ENCODE measurements around the gene TREML4.
A peak's percentile ranks its signal among the peaks of the same experiment; 100 is the strongest.
"Not testable (repeated sequence)": the region's sequence is repeated elsewhere in the genome, so short reads cannot be mapped to it uniquely, and the experiment has no call there.

The TREML4 gene, protein sequence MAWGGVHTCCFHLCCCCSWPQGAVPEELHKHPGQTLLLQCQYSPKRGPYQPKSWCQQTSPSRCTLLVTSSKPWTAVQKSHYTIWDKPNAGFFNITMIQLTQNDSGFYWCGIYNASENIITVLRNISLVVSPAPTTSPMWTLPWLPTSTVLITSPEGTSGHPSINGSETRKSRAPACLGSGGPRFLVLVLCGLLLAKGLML

DNA sequence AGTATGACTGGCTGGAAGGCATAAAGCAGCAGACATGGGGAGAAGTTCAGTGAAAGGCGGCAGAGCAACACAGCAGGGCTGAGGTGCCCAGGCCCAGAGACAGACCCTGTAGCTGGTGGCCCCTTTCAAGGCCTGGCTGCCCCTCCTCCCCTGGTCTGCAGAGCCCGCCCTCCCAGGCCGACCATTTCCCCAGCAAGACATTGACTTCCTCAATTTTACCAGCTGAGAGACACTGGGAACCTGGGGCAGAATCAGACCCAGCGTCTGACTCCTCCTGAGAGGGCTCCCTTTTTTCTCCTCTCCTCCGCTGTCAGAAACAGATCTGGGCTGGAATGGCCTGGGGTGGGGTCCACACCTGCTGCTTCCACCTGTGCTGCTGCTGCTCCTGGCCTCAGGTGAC is at the start of gene TREML4:
Gene TREML4 (plus strand): TSS at position 254 of the 400 bp plus-strand sequence. CDS start 79 bp downstream, at position 333.
- no peak for DNase-seq

DNA sequence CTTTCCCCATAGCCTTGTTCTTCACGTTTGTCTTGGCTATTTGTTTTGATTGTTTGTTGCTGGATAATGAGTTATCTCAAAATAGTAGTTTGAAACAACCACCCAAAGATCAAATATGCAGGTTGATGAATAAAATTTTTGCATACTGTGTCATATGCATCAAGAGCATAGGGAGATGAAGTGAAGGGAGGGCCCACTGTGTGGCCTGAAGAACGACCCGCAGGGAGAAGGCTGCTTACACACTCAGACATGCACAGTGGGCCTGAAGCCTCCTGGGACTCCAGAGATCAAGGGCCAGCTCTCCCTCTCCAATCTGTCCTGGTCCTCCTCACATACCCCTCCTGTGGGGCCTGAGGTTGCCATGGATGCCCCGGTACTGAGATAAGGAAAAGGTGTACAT is 49.0 kb upstream of the TREML4 start:
- no peak for DNase-seq

DNA sequence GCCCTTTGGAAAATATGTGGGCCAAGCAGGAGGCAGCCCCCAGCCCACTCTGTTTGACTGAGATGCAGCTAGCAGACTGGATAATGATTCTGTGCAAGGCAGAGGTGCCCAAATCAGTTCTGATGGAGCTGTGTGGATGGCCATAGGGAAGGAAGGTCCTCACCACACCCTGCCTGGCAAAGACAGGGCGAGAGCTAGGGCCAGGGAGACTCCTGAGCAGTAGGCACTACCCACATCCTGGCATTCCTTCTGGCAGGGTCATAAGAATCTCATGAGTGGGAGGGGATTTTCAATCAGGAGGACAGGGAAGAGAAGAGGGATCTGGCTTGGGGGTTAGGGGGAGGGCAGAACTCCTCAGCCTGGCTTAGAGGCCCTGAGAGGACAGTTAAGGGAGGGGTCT is 46.6 kb upstream of the TREML4 start:
- DNase-seq, result no peak

DNA sequence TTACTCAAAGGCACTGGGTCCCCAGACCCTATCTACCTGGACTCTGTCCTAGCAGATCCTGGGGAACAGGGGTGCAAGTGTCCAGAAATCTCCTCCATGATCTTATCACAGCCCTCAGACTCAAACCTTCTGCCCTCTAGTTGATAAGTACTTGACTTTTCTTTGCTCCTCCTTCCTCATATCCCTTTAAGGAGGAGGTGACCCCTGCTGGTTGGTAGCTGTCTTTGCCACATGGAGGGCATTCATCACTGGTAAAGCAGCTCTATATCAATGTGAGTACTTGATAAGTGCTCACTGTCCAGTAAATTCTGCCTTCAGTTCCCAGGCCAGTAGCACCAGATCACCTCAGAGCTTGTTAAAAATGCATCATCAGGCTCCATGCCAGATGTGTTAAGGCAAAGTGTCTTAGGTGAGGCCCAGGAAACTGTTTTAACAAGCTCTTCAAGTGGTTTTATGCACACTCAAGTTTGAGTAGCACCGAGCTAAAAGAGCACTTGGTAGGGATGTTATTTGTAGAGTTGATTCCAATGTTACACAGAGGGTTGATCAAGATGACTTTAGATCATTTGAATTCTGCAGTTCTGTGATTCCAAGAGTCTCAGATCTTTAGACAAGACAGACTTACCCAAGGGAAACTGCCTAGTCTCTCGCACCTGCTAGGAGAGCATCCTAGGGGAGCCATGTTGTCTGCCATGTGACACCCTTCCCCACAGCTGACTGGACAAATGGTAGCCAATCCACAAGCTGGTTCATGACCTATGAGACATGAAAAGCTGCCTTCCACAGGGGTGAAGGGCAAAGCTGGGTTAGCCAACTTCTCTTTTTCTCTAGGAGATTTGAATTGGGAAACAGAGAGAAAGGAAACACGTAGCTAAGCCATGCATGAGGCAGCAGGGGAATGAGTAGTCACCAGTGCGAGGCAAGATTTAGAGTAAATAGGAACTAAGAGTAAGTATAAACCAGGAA is 45.8 kb upstream of the TREML4 start:
- DNase-seq, result peak; percentile 71

DNA sequence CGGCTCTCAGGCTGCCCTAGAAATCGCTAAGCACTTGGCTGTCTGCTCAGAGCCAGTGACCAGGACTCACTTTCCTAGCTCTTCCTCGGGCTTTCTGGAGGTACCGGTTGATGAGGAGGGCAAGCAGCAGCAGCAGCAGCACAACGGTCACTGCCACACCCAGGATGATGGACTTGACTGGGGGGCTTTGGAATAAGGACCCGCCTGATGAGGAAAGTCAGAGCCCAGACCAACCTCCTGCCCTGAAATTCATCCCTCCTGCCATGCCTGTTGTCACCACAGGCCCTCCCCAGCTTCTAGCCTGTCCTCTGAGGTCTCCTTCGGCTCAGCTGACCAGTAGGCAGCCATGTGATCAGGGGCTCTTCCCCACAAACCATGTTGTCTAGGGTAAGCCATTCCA is 43.4 kb upstream of the TREML4 start:
- no peak for DNase-seq

DNA sequence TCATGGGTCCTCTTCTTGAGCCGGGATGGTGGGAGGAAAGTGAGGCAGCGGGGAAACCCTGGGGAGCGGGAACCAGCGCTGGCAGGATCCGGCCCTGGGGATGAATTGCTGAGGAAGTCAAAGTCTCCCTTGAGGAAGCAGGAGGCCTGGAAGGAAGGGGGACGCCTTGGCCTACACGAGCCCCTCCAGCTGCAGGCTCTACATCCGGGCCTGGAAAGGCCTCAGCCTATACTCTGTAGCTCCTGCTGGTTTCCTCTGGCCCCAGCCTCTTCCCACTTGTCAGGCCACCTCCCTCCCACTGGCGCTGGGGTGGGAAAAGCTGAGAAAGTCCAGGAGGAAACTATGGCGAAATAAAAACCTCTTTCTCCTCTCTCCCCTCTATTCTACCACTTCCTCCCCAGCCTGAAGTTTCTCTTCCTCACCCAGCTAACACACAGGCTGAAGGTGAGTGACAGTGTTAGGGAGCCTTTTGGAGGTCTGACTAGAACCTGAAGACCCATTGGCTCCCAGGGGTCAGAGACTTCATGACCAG is 42.1 kb upstream of the TREML4 start:
- DNase-seq, result no peak

DNA sequence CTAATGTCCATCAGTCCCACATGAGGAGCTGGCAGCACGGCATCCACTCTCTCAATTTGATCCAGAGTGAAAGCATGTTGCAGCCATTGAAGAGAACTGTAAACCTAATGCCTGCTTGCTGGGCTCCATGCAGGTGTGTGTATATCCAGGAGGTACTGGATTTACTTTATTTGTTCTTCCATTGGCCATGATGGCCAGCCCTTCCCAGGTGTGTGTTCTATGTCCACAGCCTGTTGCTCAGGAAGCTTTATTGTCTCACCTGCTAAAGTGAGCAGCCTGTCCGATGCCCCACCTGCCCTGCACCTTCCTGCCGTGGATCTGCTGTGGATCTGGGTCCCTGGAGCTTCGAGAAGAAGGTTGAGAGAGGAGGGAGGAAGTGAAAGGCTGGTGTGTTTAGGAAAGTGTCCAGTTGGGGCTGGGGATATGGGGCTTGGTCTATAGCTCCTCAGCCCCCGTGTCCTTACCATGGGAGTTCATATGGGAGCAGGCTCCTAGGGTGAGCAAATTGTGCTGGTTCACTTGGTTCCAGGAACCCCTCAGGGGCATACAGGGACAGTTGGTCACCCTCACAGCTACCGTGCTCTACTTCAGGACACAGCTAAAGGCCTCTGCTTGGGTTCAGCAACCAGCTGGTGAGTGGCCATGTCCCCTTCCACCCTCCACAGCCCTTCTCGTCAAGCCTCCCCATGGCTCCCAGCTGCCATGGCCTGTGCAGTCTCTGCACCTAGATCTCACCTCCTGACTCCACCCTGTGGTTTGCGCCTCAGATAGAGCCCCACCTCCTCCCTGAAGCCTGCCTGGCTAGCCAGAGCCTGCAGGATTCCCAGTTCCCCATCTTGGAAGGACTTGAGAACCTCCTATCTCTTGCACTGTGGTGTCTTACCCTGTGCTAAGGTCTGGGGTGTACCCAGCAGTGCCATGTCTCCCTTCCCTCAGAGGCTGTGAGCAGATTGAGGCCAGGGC is 39.9 kb upstream of the TREML4 start:
- no peak for DNase-seq

DNA sequence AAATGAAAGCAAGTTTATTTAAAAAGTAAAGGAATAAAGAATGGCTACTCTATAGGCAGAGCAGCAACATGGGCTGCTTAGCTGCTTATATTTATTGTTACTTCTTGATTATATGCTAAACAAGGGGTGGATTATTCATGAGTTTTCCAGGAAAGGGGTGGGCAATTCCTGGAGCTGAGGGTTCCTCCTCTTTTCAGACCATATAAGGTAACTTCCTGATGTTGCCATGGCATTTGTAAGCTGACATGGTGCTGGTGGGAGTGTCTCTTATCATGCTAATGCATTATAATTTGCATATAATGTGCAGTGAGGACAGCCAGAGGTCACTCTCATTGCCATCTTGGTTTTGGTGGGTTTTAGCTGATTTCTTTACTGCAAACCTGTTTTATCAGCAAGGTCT is 39.1 kb upstream of the TREML4 start:
- DNase-seq, result not testable (repeated sequence)

DNA sequence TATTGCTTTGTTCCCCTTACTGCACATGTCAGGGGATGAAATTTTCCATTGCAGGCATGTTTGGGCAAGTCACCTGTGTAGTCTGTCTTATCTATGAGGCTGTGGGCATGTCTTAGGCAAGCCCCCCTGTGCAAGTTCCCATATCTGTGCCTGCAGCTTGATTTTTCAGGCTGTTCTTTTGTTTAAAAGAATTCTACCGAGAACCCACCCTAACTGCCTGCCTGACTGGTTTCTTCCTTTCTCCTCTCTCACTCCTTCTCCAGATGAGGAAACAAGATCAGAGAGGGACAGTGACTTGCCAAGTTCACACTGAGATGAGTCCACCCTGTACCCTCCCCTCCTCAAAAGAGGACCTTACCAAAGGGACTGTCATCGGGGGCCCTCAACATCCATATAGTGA is 38.2 kb upstream of the TREML4 start:
- no peak for DNase-seq

DNA sequence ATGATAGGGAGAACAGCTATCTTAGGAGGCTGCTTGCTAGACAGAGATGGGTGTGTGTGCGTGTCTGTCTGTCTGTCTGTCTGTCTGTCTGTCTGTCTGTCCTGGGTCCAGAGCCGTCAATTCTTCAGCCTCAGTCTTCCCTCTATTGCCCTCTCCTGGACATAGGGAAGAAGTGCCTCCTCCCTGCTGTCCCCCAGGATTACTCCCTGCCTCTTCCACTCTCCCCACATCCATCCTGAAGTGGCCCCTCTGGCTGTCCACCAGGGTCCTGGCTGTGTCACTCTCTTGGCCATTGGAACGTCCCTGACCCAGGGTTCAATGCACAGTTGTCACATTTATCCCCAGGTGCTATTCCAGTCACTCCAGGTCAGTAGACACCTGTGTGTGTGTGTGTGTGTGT is 37.4 kb upstream of the TREML4 start:
- no peak for DNase-seq

DNA sequence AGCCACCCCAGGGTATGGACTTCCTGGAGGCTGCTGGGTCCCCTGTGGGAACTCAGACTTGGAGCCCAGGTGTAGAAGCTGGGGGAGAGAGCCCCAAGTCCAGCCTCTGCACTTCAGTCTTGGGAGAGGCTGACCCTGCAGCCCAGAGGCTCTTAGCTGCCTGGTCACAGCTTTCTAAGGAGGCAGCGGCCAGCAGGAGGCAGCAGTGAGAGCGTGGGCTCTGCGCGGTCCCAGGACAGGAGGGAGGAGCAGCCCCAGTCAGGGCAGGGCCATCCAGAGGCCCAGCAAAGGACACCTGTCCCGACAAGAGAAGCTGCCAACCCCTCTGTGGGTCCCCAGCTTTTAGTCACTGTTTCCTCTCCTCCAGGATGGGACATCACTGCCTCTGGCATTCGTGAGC is 36.6 kb upstream of the TREML4 start:
- peak; percentile 47 for DNase-seq

DNA sequence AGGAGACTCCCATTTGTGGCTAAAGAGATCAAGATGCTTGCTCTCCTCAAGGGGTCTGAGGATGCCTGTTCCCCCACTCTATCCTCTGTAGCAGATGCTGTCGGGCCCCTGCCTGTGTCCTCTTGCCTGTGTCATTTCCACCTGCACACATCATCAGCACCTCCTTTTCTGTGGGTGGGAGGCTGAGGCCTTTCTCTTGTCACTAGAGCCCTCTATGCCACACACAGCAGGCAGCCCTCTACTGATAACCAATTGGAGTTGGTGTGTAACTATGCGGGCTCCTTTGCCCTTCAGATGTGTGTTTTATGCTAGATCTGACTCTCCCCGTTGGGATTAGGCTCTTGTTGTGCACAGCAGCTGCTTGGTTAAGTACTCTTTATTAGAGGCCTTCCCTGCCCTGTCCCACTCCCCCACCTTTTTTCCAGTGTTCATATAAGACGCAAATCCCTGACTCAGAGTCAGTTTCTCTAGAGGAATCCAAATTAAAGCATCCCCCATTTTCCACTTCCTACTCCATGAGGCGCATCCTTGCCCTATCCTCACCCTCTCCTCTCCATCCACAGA is 34.9 kb upstream of the TREML4 start:
- no peak for DNase-seq

DNA sequence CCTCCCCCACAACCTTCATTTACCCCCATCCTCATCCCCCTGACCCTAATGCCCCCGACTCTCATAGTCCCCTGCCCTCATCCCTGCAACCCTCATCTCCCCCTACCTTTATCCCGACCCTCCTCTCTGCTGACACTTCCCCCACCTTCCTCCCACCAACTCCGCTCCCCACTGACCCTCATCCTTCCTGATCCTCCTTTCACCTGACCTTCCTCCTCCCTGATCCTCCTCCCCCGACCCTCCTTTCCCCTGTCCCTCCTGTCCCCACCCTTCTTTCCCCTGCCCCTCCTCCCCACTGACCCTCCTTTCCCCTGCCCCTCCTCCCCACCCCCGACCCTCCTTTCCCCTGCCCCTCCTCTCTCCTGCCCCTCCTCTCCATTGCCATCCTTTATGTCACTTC is 34.3 kb upstream of the TREML4 start:
- DNase-seq, result no peak

DNA sequence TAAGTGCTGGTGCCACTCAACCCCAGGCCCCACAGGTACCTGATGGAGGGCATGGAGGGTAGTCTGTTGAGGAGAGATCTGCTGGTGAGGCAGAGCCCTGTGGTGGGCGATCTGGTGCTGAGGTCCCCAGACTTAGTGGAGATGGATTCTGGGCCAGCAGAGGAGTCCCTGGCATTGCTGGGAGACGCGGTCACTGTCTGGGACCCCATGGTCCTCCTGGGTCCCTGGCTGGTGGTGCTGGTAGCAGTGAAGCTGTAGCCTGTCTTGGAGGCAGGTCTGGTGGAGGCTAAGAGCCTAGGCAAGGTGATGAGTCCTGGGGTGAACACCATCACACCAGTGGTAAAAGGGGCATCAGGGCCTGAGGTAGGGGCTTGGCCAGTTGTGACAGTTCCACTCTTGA is 33.8 kb upstream of the TREML4 start:
- DNase-seq, result no peak

DNA sequence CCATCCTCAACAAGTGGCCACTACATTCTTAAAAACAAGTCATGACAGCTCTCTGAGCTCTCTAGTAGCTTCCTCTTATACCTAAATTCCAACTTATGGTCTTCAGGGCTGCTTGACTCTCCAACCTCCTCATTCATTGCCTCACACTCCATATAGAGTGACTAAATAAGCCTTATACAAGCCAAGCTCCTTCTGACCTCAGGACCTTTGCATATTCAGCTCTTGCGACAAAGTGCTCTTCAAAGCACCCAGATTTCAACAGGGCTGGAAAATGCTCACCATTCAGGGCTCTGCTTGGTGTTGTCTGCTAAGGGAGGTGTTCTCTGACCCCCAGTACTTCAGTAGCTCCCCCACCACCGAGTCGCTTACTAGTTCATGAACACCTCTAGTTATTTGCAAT is 30.9 kb upstream of the TREML4 start:
- no peak for DNase-seq

DNA sequence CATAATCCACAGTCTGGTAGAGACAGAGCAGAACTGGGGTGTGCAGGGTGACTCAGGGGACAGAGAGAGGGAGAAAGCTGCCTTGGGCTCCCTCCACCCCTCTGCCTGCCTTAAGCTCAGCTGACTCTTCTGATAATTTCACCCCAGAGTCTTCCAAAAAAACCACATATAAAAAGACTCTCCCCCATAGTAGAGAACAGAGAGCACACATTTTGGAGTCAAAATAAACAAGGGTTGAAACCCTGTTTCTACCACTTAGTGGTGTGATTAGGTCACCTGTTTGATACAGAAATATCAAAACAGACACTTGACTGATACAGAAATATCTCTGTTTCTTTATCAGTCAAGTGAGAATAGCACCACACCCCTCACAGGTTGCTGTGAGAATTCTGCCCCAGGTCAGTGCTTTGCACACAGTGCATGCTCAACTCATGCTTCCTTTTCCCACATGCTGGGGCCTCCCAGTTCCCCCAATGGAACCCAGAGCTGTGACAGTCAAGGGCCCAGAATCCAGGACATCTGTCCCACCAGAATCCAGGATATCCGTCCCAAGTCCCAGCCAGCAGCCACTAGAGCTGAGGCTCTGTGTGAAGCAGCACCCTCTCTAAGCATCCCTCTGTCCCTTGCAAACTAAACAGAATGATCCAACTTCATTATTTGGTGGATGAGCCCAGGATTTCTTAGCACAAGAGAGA is 28.4 kb upstream of the TREML4 start:
- DNase-seq, result peak; percentile 74

DNA sequence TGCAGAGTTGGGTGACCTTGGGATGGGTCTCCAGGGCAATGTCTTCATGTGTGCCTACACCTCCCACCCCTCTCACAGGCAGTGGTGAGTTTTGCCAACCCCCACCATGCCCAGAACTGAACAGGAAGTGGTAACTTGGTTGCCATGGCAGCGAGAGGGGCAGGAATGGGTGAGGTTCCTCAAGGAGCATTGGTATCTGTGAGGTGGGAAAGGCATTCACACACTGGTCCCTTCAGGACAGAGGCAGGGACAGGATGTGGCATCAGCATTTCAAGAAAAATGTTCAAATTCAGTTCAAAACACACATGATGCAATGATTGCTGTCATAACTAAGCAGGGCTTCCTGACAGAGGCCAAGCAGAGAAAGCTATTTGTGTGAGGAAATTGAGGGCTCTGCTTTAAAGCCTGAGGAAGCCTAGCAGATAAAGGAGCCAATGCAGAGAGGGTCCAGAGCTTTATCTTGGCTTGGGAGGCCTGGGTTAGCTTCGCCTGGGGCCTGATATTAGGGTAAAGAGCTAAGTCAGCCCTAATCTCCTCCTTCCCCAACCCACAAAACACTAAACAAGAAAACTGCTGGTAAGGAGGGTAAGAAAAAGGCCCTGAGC is 27.8 kb upstream of the TREML4 start:
- DNase-seq, result peak; percentile 84

DNA sequence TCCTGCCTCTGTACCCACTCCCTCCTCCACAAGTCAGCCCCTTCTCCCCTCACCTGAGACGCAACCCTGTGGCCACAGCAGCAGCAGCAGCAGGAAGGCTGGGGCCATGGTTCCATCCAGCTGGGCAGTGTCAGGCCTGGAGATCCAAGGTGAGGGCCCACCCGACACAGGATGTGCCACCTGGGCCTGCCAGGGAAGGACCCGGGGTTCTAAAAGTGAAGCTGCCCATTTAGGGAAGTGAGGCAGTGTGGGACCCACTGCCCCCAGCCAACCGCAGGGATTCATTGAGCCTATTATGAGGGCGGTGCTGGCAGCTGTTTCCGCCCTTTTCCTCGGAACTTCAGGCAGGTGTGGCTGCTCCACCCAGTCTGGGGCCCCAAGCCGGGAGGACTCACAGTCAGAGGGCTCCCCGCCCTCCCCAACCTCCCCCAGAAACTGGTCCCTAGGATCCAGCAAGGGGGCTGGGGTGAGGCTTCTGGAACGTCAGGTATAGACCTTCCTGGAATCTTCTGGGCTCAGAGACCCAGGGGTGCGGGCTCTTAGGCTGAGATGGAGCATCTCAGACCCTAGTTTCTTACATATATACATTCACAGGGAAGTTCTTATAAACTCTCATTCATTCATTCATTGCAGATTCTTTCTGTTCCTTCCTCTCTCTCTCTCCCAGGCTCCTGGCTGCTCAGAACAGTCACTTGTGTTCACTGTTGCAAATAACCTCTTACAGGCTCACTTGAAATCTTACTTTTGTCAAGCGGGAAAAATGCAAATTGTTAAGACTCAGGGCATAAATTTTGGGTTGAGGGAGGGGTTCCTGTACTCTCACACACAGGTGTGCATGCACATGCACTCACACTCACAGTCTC is 27.0 kb upstream of the TREML4 start, which contains the start of gene TREML2:
Gene TREML2 (minus strand): TSS at position 249 of the 863 bp plus-strand sequence. CDS start 141 bp downstream, at position 108.
- DNase-seq, result peak; percentile 47

DNA sequence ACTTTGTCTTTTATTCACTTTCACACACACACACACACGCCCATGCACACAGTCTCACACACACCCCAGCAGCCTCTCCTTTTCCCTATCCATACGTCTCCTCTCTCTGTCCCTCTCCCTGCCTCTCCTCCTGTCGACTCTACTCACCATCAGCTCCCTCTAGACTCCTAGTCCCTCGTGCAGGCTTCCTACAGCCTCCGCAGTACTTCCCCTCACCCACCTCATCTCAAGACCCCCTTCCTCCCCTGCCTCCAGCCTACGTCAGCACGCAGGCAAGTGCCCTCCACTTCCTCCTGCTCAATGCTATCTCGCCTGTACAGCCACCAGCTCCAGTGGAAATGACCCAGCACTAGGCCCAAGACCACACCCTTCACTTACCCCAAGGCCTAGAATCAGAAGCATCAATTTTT is 26.4 kb upstream of the TREML4 start:
- DNase-seq, result no peak

DNA sequence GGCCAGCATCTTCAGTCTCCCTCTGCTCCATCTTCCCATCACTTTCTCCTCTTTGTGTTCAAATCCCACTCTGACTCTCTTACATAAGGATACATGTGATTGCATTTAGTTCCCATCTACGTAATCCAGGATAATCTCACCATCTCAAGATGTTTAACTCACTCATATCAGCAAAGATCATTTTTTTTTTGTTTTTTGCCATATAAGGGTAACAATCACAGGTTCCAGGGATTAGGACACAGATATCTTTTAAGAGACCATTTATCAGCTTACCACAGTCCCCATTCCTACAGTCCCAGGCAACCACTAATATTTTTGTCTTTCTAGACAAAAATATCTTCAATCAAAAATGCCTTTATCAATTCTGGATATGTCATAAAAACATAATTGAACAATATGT is 24.0 kb upstream of the TREML4 start:
- no peak for DNase-seq
